ENCODE data around the gene PRKCA.

GRCh38 chr17:66367107-66367506 lies 64.7 kb downstream of the PRKCA start:
- TF ChIP-seq CTCF (IDR thresholded peaks at IDR 0.05): no peak
- no peak for TF ChIP-seq POLR2A (IDR thresholded peaks at IDR 0.05)
